Measurements from ENCODE around the gene ZNF429.

DNA sequence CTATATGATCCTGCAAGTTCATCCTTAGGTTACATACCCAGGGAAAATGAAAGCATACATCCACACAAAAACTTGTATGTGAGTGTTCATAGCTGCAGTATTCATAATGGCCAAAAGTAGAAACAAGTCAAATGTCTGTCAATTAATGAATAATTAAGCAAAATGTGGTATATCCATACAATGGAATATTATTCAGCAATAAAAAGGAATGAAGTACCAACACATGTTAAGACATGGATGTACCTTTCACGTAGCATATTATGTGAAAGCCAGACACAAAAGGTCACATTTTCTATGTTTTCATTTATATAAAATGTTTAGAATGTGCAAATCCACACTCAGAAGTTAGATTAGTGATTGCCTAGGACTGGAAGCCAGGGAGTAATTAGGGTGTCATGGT lies 75.4 kb downstream of the ZNF429 start:
- TF ChIP-seq, protein P1, sequence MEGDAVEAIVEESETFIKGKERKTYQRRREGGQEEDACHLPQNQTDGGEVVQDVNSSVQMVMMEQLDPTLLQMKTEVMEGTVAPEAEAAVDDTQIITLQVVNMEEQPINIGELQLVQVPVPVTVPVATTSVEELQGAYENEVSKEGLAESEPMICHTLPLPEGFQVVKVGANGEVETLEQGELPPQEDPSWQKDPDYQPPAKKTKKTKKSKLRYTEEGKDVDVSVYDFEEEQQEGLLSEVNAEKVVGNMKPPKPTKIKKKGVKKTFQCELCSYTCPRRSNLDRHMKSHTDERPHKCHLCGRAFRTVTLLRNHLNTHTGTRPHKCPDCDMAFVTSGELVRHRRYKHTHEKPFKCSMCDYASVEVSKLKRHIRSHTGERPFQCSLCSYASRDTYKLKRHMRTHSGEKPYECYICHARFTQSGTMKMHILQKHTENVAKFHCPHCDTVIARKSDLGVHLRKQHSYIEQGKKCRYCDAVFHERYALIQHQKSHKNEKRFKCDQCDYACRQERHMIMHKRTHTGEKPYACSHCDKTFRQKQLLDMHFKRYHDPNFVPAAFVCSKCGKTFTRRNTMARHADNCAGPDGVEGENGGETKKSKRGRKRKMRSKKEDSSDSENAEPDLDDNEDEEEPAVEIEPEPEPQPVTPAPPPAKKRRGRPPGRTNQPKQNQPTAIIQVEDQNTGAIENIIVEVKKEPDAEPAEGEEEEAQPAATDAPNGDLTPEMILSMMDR (IDR thresholded peaks at IDR 0.05; ENCODE audit: insufficient read depth, low read depth, low read length): no peak
- TF ChIP-seq EZH2 (IDR thresholded peaks at IDR 0.05; ENCODE audit: insufficient read depth, low read length): no peak
